Activated CD4-positive, alpha-beta T cell treated with anti-CD3 and anti-CD28 coated beads, Interleukin-2, amount 50 U/mL, for 16 hours (primary cell): ENCODE data around the gene EFEMP2.

Experiments used
- DNase-seq: peaks from one replicate; pipeline ENCODE4 v3.0.0-alpha.2; 2020

The EFEMP2 gene

DNA sequence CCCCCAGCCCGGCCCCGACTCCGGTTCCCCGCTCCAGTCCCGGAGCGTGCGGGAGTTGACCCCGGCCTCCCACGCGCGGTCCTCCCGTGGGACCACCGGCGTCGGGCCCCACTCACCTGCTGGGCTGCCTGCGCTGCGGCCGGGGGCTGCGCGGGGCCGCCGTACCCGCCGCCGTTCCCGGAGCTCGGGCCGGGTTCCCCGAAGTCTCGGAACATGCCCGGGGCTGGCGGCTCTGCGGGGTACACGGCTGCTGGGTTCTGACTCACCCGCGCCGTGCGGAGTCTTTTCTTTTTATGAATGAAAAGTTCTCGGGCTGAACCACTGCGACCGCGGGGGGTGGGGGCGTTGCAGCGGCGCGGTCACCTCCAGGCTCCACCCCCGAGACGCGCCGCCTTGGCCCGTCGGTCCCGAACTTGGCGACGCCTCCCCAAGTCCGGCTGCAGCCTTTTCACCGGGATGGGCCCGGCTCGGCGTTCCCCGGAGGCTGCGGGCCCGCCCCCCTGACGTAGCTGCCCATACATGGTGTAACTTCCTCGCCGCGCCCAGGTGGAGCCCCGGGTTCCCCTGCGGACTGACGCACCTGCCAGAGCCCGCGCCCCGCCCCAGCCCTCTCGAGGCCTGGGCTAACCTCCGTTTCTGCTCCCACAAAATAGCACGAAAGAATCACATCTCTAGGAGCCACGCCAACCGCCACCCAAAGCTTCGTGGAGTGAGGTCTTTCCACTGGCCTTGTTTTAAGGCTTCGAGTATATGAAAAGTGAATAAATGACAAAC lies 27.7 kb upstream of the EFEMP2 start, which contains the start of gene FOSL1:
Gene FOSL1 (minus strand): TSS at position 264 of the 774 bp plus-strand sequence. CDS start 49 bp downstream, at position 215.
- peak; percentile 95 for DNase-seq

DNA sequence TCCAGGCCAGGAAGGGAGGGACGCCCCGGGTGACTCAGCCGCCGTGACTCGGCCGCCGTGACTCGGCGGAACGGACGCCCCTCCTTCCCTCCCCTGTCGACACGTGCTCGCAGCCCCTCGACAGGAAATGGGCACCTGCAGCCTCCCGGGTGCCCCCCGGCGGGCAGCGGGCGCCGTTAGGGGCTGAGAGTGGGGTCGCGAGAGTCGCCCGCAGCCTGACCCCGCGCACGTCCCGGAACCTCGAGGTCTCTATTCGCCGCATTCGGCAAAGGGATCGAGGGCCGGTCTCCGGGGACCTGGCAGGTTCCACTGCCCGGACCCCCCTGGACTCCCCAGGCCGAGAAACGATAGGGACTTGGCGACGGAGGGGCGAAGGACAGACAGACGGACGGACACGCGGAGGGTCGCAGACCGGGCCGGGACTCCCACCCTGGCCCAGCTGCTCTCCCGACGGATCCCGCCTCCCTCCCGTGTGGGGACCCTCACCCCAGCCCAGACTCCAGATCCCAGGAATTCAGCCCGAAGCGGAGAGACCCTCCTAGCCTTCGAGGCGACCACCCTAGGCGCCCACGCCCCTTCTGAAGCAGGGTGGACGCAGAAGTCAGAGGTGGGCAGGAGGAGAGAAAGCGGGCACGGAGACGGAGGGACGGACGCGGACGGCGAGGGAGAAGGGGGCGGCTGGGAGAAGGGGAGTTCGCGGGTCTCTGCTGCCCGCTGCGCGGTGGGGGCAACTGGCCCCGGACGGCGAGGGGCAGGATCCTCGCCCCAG lies 26.9 kb upstream of the EFEMP2 start:
- peak; percentile 78 for DNase-seq

DNA sequence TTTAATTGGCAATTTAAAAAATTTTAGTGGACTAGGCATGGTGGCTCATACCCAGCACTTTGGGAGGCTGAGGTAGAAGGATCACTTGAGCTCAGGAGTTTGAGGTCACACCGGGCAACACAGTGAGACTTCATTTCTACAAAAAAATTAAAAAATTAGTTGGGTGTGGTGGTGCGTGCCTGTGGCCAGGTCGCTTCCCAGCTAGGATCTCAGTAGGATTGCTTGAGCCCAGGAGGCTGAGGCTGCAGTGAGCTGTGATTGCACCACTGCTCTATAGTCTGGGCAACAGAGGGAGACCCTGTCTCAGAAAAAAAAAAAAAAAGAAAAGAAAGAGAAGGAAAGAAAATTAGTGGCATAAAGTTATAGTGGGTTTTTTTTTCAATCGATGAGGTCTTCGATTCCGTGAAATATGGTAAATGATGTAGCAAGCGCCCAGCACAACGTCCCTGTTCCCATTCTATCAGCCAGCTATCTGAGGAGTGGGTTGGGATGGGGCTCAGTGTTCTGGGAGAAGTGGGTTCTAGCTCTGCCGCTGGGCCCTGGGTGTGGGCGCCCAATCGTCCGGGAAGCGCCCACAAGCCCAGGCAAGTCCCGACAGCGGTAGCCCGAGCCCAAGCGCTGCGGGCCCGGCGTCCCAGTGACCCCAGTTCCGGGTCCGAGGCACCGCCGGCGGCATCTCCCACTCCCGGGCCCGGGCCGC lies 26.2 kb upstream of the EFEMP2 start:
- DNase-seq: no peak

DNA sequence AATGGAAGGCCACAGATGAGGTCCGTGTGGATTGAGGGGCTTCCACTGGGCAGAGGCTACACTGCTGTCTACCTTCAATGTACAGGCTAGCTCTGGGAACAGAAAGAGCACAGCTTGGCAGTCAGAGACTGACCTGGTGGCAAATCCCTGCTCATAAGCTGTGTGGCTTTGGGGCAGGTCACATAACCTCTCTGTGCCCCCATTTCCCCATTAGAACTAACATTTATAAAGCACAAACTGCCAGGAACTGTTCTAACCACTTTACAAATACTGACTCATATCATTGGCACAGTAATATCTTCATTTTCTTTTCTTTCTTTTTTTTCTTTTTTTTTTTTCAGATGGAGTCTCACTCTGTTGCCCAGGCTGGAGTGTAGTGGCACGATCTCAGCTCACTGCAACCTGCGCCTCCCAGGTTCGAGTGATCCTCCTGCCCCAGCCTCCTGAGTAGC lies 24.4 kb upstream of the EFEMP2 start:
- DNase-seq: peak; percentile 41

DNA sequence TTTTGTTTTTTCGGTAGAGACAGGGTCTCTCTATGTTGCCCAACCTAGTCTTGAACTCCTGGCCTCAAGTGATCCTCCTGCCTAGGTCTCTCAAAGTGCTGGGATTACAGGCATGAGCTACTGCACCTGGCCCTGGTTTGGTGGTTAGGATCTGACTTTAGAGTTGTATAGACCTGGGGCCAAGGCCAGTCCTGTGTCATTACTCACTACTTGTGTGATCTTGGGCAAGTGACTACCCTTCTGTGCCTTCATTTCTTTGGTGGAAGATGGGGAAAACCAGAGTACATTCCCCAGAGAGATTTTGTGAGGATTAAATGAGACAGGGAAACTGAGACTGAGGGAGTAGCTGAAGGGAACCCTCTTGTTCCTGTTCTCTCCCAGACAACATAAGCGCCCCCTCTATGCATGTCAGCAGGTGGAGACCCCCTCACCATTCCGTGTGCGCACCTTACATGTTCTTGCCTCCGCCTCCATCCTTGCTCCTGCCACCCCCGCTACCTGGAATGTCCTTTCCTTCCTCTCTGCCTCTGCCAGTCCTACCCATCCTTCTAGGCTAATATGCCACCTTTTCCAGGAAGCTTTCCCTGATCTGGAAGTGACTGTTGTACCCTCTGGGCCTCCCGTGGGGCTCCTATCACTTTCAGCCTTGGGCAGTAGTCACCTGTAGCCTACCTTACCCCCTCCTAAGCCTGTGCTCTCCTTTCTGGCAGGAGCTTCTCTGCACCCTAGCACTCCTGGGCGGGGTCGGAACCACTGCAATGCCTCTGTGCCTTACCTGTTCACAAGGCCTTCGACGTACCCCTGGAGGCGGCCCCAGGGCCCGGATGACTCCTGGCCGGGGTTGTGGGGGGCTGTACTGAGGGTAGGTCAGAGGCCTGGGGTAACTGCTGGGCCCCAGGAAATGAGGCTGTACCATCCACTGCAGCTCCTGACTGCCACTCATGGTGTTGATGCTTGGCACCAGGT lies 23.7 kb upstream of the EFEMP2 start:
- no peak for DNase-seq

DNA sequence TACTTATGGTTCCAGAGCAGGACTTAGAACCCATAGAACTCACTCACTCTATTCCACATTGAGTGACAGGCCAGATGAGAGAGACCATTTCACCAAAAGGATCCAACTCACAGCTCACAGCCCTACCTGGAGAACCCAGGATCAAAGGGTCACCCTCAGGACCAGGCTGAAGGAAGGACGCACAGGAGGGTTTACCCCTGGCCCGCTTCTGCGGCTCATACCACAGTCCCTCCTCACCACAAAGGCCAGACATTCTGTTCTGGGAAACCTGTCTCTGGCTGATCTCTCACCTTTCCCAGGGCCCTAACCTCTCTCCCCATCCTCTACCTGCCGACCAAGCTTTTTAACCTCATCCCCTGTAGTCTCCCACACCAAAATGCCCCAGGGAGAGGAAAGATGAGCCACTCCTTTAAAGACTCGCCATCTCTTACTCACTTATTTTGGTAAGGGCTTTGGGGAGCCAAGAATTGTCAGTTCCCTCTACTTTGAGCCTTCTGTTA lies 22.9 kb upstream of the EFEMP2 start:
- DNase-seq: no peak

DNA sequence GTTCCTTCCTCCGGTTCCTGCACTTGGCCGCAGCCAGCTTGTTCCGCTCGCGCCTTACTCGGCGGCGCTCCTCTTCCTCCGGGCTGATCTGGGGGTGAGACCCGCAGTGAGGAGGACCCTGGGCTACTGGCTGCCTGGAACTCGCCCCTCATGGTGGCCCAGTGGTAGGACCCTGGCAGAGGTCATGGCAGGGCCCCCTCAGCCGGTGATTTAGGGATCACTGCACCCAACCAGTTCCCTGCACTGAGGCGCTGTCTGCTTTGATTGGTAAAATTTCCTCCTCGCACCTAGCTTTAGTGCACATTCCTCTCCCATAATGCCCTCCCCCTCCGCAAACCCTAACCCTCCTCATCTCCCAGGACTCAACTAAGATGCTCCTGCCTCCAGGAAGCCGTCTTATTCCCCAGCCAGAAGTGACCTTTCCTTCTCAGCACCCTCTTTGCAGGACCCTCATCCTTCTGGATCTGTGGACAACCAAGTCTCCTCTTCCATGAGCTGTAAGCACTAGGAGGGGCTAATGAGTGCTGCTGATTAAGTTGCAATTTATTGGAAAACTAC lies 21.5 kb upstream of the EFEMP2 start:
- DNase-seq: peak; percentile 66

DNA sequence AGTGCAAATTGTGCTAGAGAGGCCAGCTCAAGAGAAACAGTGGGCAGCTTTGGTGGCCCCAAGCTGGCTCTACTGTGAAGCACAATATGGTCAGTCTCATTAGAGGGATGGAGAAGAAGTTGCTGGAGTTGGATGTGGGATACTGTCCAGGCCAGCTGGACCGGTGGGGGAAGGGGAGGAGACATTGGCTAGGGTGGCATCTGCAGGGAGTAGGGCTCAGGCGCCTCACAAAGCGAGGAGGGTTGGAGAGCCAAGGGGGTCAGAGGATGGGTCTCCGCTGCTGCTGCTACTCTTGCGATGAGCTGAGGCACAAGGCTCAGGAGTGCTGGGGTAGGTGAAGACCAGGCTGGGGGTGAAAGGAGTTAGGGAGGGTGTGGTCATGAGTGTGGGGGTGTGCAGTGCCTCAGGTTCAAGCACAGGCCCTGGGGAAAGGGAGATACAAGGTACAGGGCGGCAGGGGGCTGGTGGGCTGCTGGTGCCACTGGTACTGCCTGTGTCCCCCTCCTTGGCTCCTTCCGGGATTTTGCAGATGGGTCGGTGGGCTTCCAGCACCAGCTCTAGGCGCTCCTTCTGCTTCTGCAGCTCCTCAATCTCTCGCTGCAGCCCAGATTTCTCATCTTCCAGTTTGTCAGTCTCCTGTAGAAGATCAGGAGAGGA lies 20.2 kb upstream of the EFEMP2 start:
- no peak for DNase-seq

DNA sequence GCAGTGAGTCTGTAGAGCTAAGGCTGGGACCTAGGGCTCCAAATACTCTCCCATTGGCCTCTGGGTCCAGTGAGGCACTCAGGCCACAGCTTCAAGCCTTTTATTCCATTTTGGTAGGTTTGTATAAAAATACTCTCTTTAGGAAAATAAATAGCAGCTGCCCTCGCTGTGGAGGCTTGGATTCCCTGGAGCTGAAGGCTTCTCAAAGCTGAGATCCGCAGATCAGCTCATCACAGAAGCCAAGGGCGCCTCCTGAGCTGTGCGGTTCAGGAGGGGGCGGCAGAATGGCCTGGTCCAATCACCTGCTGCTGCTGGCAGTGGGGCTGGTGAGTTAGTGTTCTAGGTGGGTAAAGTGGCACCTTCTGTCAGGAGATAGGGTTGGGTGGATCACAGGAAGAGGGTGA lies 19.5 kb upstream of the EFEMP2 start:
- peak; percentile 42 for DNase-seq

DNA sequence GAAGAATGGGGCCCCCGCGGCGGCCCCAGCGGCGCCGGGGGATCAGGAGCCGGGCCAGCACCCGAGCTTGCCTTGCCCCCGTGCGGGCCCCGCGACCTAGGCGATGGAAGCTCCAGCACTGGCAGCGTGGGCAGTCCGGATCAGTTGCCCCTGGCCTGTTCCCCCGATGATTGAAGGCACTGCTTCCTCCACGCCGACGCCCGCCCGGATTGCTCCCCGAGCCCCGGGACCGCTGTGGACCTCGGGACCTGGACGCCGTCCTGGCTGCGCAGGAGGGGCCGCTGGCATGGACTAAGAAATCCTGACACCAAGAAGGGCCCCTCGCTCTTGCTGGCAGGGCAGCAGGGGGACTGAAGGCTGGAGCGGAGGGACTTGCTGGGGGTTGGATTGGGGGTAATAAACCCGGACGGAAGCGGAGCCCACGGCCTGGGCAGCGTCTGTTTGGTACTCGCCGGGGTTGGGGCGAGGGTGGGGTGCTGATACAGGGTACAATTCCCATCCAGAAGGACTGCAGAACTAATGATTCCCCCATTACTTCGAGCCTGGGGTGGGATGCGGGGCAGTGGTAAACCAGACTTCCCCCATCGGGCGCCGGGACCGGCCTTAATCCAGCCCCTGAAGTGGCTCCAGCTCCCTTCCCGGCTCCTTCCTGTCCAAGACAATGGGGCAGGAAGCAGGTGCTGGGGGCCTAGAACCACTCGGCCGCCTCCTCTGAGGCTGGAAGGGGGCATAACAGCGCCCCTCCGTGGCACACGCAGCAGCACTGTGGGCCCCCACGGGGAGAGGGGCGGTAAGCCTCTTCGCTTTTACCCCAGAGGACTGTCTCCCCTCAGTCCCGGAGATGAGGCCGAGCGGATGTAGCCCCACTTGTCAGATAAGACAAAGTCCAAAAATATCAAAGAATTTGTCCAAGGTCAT lies 18.9 kb upstream of the EFEMP2 start:
- DNase-seq: peak; percentile 50

DNA sequence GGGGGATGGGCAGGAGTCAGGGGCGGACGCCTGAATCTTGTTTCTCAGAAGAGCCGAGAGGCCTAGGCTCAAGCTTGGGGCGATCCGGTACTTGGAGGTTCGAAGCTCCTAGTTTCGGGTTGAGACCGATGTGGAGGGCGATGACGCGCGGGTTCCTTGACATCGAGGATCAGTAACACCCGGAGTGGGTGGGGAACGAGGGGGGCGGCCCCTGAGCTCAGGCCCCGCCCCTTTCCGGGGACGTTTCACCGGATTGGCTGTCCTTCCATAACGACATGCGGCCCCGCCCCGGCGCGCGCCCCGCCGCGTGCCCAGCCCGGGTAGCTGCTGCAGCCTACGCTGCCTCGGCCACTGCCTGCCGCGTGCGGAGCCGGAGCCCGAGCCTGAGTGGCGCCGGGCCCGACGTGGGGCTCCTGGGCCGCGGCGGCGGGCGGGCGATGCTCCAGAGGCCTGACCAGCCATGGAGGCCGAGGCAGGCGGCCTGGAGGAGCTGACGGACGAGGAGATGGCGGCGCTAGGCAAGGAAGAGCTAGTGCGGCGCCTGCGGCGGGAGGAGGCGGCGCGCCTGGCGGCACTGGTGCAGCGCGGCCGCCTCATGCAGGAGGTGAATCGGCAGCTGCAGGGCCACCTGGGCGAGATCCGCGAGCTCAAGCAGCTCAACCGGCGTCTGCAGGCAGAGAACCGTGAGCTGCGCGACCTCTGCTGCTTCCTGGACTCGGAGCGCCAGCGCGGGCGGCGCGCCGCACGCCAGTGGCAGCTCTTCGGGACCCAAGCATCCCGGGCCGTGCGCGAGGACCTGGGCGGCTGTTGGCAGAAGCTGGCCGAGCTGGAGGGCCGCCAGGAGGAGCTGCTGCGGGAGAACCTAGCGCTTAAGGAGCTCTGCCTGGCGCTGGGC lies 18.0 kb upstream of the EFEMP2 start, which contains the start of gene CCDC85B:
Gene CCDC85B (plus strand): TSS at position 350 of the 895 bp plus-strand sequence. CDS start 111 bp downstream, at position 461.
- DNase-seq: peak; percentile 99

DNA sequence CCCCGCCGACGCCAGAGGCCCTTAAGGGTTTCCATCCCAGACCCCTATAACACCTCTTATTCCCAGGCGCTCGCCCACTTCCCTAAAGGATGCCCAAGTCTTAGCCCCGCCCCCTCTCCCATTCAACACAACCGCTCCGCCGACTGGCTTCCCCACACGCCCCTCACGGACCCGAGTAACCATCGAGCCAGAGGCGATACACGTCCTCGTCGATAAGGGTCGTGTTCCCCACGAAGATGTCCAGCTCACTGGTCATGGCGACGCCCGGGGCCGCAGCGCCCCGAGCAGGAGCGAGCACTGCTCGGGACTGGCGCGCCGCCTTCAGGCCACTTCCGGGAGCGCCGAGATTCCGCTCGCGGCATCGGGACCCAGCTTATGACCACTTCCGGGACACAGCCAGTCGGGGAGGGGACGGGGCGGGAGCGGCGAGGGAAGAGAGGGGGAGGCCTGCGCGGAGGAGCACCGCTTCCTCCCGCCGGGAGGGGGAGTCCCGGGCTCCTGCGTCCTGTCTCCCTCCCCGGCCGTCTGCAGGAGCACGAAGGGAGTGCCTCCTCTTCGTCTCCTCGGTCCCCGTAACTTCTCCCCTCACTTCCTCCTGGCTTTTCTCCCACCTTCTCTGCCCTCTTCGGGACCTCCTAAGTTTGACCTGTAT lies 15.7 kb upstream of the EFEMP2 start, which contains the start of gene FIBP:
Gene FIBP (minus strand): TSS at position 309 of the 652 bp plus-strand sequence. CDS start 53 bp downstream, at position 256.
- DNase-seq: peak; percentile 98

DNA sequence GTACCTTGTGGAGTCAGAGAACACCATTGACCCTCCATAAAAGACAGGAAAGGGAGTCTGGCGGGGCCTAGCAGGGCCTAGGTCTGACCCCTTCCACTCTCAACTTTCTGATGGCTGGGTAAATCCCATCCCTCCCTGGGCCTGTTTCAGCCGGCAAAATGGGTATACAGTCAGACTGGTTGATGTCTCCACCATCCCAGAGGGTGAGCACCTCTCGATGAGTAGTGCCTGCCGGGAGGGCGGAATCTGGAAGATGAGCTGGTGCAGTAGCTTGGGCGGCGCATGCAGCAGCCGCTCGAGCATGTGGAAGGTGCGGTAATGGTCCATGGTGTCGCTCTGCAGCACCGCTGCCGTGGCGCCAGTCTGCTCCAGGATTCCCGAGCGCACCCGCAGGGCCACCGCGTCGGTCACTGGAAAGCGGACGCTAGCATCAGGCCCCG lies 15.1 kb upstream of the EFEMP2 start:
- no peak for DNase-seq

DNA sequence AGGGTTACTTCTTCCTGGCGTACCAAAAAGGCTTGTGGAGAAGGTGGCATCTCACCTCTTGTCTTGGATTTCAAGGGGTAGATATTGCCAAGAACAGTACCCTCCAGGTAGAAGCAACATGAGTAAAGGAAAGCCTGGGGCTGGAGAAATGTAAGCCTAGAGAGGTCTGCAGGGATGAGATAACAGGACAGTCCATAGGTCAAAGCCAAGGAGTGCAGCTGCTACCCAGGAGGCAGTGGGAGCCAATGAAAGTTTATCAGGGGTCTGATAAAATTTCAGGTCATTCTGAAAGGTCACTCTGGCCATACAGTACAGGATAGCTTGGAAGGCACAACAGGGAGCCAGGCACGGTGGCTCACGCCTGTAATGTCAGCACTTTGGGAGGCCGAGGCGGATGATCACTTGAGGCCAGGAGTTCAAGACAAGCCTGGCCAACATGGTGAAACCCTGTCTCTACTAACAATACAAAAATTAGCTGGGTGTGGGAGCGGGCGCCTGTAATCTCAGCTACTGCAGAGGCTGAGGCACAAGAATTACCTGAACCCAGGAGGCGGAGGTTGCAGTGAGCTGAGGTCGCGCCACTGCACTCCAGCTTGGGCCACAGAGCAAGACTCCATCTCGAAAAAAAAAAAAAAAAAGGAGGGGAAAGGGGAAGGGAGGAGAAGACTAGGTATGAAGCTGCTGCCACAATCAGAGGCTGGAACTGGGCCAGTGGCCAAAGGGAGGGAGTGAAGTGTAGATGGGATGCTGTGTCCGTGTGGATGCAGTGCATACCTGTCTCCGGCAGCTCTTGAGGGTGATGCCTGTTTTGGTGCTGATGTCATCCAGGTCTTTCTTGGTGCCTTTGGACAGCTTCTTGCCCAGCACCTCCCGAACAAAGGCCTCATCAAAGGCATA lies 14.5 kb upstream of the EFEMP2 start:
- no peak for DNase-seq

DNA sequence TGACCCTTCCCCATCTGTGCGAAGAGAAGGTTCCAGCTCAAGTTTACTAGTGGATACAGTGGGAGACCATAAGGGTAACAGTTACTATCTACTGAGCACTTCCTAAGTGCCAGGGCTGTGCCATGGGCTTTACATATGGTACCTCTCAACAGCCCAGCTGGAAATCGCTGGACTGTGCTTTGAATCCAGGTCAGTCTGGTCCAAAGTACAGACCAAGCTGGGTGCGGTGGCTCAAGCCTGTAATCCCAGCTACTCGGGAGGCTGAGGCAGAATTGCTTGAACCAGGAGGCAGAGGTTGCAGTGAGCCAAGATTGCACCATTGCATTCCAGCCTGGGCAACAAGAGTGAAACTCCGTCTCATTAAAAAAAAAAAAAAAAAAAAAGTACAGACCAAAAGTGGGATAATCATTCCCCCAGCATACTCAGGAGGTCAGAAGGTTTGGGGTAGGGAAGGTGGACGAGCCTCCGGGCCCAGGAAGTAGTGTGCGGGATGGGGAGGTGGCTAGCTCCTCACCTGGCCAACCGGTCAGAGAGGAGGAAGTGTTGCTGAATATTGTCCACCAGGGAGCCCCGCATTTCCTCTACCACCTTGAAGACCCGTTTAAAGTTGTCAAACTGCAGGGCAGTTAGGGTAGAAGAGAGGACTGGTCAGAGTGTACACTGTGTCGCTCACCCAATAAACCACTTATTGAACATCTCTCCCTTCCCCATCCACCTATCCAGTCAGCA lies 13.4 kb upstream of the EFEMP2 start:
- no peak for DNase-seq

DNA sequence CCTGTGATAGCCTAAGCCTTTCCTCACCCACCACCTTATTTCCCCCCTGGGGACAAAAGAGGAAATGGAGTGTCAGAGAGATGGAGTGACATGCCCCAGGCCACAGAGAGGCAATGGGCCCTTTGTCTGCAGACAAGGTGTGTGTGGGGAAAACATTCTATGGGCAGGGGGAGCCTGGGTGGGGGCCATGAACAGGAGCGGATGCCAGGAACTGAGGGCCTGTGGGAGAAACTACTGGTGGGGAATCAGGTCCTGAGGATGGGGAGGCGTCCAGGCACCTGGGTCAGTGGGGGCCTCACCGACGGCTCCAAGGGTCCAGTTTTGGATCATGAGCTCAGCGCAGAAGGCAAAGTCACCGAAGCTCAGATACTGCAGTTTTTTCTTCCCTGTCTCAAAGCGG lies 12.6 kb upstream of the EFEMP2 start:
- no peak for DNase-seq
